Measurements from ENCODE around the gene OBI1. TPM values are rescaled to one million over a fixed set of nuclear protein-coding genes. Genes with fewer than 3 reads are reported as not detected.

OBI1 gene
- total RNA-seq (10 to 100 TPM; 20.6 to 20.9 TPM), polyA plus RNA-seq (12.6 TPM)

- no peaks in the 10 kb centered on the region for H3K9me3 ChIP-seq (ENCODE audit: low read length)
- H3K4me3 ChIP-seq (ENCODE audit: low read length) = peak within 1 kb of the TSS; percentile 72
- H3K27ac Mint-ChIP-seq = peak within 1 kb of the TSS; percentile 74 to 99 (median 96)
- DNase-seq = peak; percentile 87 to 94 (median 88)
- no peaks in the 10 kb centered on the region for H3K27me3 Mint-ChIP-seq
- no peaks in the 10 kb centered on the region for H3K9me3 Mint-ChIP-seq
- no peaks in the 10 kb centered on the region for H3K27me3 ChIP-seq (ENCODE audit: insufficient read depth, low read length, poor library complexity, severe bottlenecking)
- H3K4me1 ChIP-seq (ENCODE audit: insufficient read depth, low read length) = peaks cover 12% of the 10 kb centered on the region
- peak within 1 kb of the TSS; percentile 94 to 100 (median 97) for H3K4me3 Mint-ChIP-seq
- CTCF ChIA-PET = interaction anchor here (0.9 kb wide), 1 partner anchor 1684 kb away, joined by 3 read pairs; no protein-coding TSS in a partner anchor
- peaks cover 0 to 21% (median 0%) of the 10 kb centered on the region in 3 donors for H3K36me3 Mint-ChIP-seq
- peaks cover 38 to 54% (median 53%) of the 10 kb centered on the region in 3 donors for H3K4me1 Mint-ChIP-seq
- POLR2A ChIA-PET = interaction anchor here (0.6 kb wide), 2 partner anchors 26 to 36 kb away, joined by 3 to 6 read pairs; no protein-coding TSS in a partner anchor
- no peaks in the 10 kb centered on the region for H3K36me3 ChIP-seq (ENCODE audit: insufficient read depth, low read length)
- H3K27ac ChIP-seq (ENCODE audit: low read depth, low read length) = peak within 1 kb of the TSS; percentile 47
Observed at GRCh38 chr13:78658630-78659449, at the start of gene OBI1. TSS of gene OBI1 (minus strand) at chr13:78659155. CDS start at chr13:78659120, 35 bp downstream.

- peaks cover 0 to 6% (median 0%) of the 10 kb centered on the region in 5 donors for H3K9me3 Mint-ChIP-seq
- CTCF ChIA-PET = no interaction called here
- H3K27ac Mint-ChIP-seq = no peak overlapping the region
- Histone ChIP-seq H3K27ac (ENCODE audit: low read depth, low read length) (no peak overlapping the region), H3K4me3 (ENCODE audit: low read length) (no peak overlapping the region), H3K36me3 (ENCODE audit: insufficient read depth, low read length) (no peaks in the 10 kb centered on the region), H3K27me3 (ENCODE audit: insufficient read depth, low read length, poor library complexity, severe bottlenecking) (no peaks in the 10 kb centered on the region), H3K4me1 (ENCODE audit: insufficient read depth, low read length) (no peaks in the 10 kb centered on the region), H3K9me3 (ENCODE audit: low read length) (no peaks in the 10 kb centered on the region)
- peaks cover 10 to 31% of the 10 kb centered on the region in 2 donors for H3K27me3 Mint-ChIP-seq
- no peaks in the 10 kb centered on the region for H3K36me3 Mint-ChIP-seq
- H3K4me3 Mint-ChIP-seq = no peak overlapping the region
- H3K4me1 Mint-ChIP-seq = no peaks in the 10 kb centered on the region
- POLR2A ChIA-PET = no interaction called here
- DNase-seq = no peak
Observed at GRCh38 chr13:78701383-78701782, 42.4 kb upstream of the OBI1 start.

GRCh38 chr13:78700121-78700910 is 41.4 kb upstream of the OBI1 start:
- no peaks in the 10 kb centered on the region for H3K27me3 ChIP-seq (ENCODE audit: insufficient read depth, low read length, poor library complexity, severe bottlenecking)
- H3K9me3 ChIP-seq (ENCODE audit: low read length) = no peaks in the 10 kb centered on the region
- no peak overlapping the region for H3K4me3 ChIP-seq (ENCODE audit: low read length)
- H3K9me3 Mint-ChIP-seq = peaks cover 0 to 6% (median 0%) of the 10 kb centered on the region in 5 donors
- no peaks in the 10 kb centered on the region for H3K4me1 ChIP-seq (ENCODE audit: insufficient read depth, low read length)
- H3K36me3 Mint-ChIP-seq = no peaks in the 10 kb centered on the region
- no peak overlapping the region for H3K4me3 Mint-ChIP-seq
- no peak for DNase-seq
- peaks cover 12 to 39% of the 10 kb centered on the region in 2 donors for H3K27me3 Mint-ChIP-seq
- ChIA-PET POLR2A (no interaction called here), CTCF (no interaction called here)
- no peak overlapping the region for H3K27ac Mint-ChIP-seq
- no peak overlapping the region for H3K27ac ChIP-seq (ENCODE audit: low read depth, low read length)
- H3K4me1 Mint-ChIP-seq = no peaks in the 10 kb centered on the region
- H3K36me3 ChIP-seq (ENCODE audit: insufficient read depth, low read length) = no peaks in the 10 kb centered on the region

GRCh38 chr13:78689011-78689410 is 30.1 kb upstream of the OBI1 start:
- H3K4me3 Mint-ChIP-seq = no peak overlapping the region
- Histone ChIP-seq H3K4me1 (ENCODE audit: insufficient read depth, low read length) (no peaks in the 10 kb centered on the region), H3K9me3 (ENCODE audit: low read length) (no peaks in the 10 kb centered on the region), H3K27ac (ENCODE audit: low read depth, low read length) (no peak overlapping the region), H3K27me3 (ENCODE audit: insufficient read depth, low read length, poor library complexity, severe bottlenecking) (no peaks in the 10 kb centered on the region), H3K4me3 (ENCODE audit: low read length) (no peak overlapping the region), H3K36me3 (ENCODE audit: insufficient read depth, low read length) (no peaks in the 10 kb centered on the region)
- no peaks in the 10 kb centered on the region for H3K36me3 Mint-ChIP-seq
- H3K27me3 Mint-ChIP-seq = peaks cover 0 to 33% of the 10 kb centered on the region in 2 donors
- no peak overlapping the region for H3K27ac Mint-ChIP-seq
- ChIA-PET POLR2A (no interaction called here), CTCF (no interaction called here)
- no peaks in the 10 kb centered on the region for H3K4me1 Mint-ChIP-seq
- no peak for DNase-seq
- no peaks in the 10 kb centered on the region for H3K9me3 Mint-ChIP-seq

GRCh38 chr13:78686461-78686860 is 27.5 kb upstream of the OBI1 start:
- ChIA-PET CTCF (no interaction called here), POLR2A (no interaction called here)
- H3K4me1 ChIP-seq (ENCODE audit: insufficient read depth, low read length) = no peaks in the 10 kb centered on the region
- Mint-ChIP-seq H3K9me3 (peaks cover 0 to 2% (median 0%) of the 10 kb centered on the region in 5 donors), H3K36me3 (no peaks in the 10 kb centered on the region), H3K27ac (no peak overlapping the region), H3K27me3 (peaks cover 9 to 53% of the 10 kb centered on the region in 2 donors), H3K4me1 (no peaks in the 10 kb centered on the region), H3K4me3 (no peak overlapping the region)
- no peak for DNase-seq
- no peak overlapping the region for H3K27ac ChIP-seq (ENCODE audit: low read depth, low read length)
- no peaks in the 10 kb centered on the region for H3K27me3 ChIP-seq (ENCODE audit: insufficient read depth, low read length, poor library complexity, severe bottlenecking)
- no peaks in the 10 kb centered on the region for H3K9me3 ChIP-seq (ENCODE audit: low read length)
- H3K4me3 ChIP-seq (ENCODE audit: low read length) = no peak overlapping the region
- no peaks in the 10 kb centered on the region for H3K36me3 ChIP-seq (ENCODE audit: insufficient read depth, low read length)

- Histone ChIP-seq H3K9me3 (ENCODE audit: low read length) (no peaks in the 10 kb centered on the region), H3K36me3 (ENCODE audit: insufficient read depth, low read length) (no peaks in the 10 kb centered on the region), H3K27me3 (ENCODE audit: insufficient read depth, low read length, poor library complexity, severe bottlenecking) (no peaks in the 10 kb centered on the region), H3K4me3 (ENCODE audit: low read length) (no peak overlapping the region), H3K27ac (ENCODE audit: low read depth, low read length) (no peak overlapping the region), H3K4me1 (ENCODE audit: insufficient read depth, low read length) (no peaks in the 10 kb centered on the region)
- no peak overlapping the region for H3K4me3 Mint-ChIP-seq
- ChIA-PET POLR2A (no interaction called here), CTCF (no interaction called here)
- H3K27ac Mint-ChIP-seq = no peak overlapping the region
- H3K9me3 Mint-ChIP-seq = peaks cover 0 to 2% (median 0%) of the 10 kb centered on the region in 5 donors
- H3K27me3 Mint-ChIP-seq = peaks cover 9 to 46% of the 10 kb centered on the region in 2 donors
- H3K4me1 Mint-ChIP-seq = no peaks in the 10 kb centered on the region
- no peak for DNase-seq
- no peaks in the 10 kb centered on the region for H3K36me3 Mint-ChIP-seq
Observed at GRCh38 chr13:78680576-78681350, 21.8 kb upstream of the OBI1 start.

- Histone ChIP-seq H3K4me3 (ENCODE audit: low read length) (no peak overlapping the region), H3K36me3 (ENCODE audit: insufficient read depth, low read length) (no peaks in the 10 kb centered on the region), H3K27me3 (ENCODE audit: insufficient read depth, low read length, poor library complexity, severe bottlenecking) (no peaks in the 10 kb centered on the region), H3K4me1 (ENCODE audit: insufficient read depth, low read length) (no peaks in the 10 kb centered on the region), H3K27ac (ENCODE audit: low read depth, low read length) (no peak overlapping the region), H3K9me3 (ENCODE audit: low read length) (no peaks in the 10 kb centered on the region)
- no peaks in the 10 kb centered on the region for H3K36me3 Mint-ChIP-seq
- POLR2A ChIA-PET = no interaction called here
- peaks cover 0 to 2% (median 0%) of the 10 kb centered on the region in 5 donors for H3K9me3 Mint-ChIP-seq
- no peak for DNase-seq
- CTCF ChIA-PET = no interaction called here
- no peak overlapping the region for H3K27ac Mint-ChIP-seq
- H3K4me3 Mint-ChIP-seq = no peak overlapping the region
- no peaks in the 10 kb centered on the region for H3K4me1 Mint-ChIP-seq
- H3K27me3 Mint-ChIP-seq = peaks cover 9 to 46% of the 10 kb centered on the region in 2 donors
Observed at GRCh38 chr13:78680115-78680561, 21.2 kb upstream of the OBI1 start.
